AG04449 (cell line): Measurements from ENCODE around the gene EVA1A.

ENCODE experiments used
- CTCF ChIA-PET: fragments of 350-600 bp; formaldehyde crosslinking; extraction: SDS; loops from one replicate; lab custom pipeline; 2021; ENCODE audit warnings: antibody characterized with exemption; lab: Yijun Ruan, JAX
- POLR2A ChIA-PET: fragments of 400-600, 350-600 bp; formaldehyde crosslinking; extraction: SDS; loops from one replicate; lab custom pipeline; 2020; ENCODE audit warnings: antibody characterized with exemption, inconsistent platforms; lab: Yijun Ruan, JAX
- DNase-seq: peaks from one replicate; pipeline ENCODE4 v3.0.0-alpha.2; 2010; ENCODE audit warnings: low read depth, low spot score
- H3K4me3 ChIP-seq: 2 replicates; pipeline ENCODE4 v1.5.1; 2011; ENCODE audit warnings: low read depth, mild to moderate bottlenecking, control low read depth, low read length
- CTCF ChIP-seq: IDR thresholded peaks from one replicate; pipeline ENCODE4 v1.5.1; 2011; ENCODE audit warnings: mild to moderate bottlenecking, moderate library complexity, low read length, control low read depth, inconsistent platforms; ENCODE audit not compliant: insufficient read depth; ENCODE audit errors: missing control alignments

The EVA1A gene

GRCh38 chr2:75570024-75570947, 9.5 kb upstream of the EVA1A start:
- ChIA-PET POLR2A (interaction anchor here (1.0 to 1.6 kb wide), 2 partner anchors 19 to 37 kb away, joined by 4 read pairs; no protein-coding TSS in a partner anchor), CTCF (interaction anchor here (1.2 to 7.1 kb wide), 4 partner anchors 9 to 104 kb away, joined by 3 to 53 read pairs (median 6); partner anchors contain the start of gene EVA1A)
- no peak for DNase-seq
- no peak for TF ChIP-seq CTCF
- H3K4me3 ChIP-seq = no peak overlapping the region

- H3K4me3 ChIP-seq = no peak overlapping the region
- no peak for TF ChIP-seq CTCF
- ChIA-PET POLR2A (no interaction called here), CTCF (interaction anchor here (1.2 to 7.1 kb wide), 3 partner anchors 8 to 104 kb away, joined by 4 to 53 read pairs (median 8); partner anchors contain the start of gene EVA1A)
- DNase-seq = no peak
These were observed 8.8 kb upstream of the EVA1A start for GRCh38 chr2:75569546-75569945.

- POLR2A ChIA-PET = no interaction called here
- CTCF ChIA-PET = interaction anchor here (0.7 to 5.8 kb wide), 4 partner anchors 24 to 41 kb away, joined by 3 to 28 read pairs (median 7); no protein-coding TSS in a partner anchor
- no peak for DNase-seq
- TF ChIP-seq CTCF = no peak
- no peak overlapping the region for H3K4me3 ChIP-seq
These were observed 7.4 kb upstream of the EVA1A start for GRCh38 chr2:75568174-75568573.

GRCh38 chr2:75565472-75566462, 5.0 kb upstream of the EVA1A start:
- DNase-seq = no peak
- CTCF ChIA-PET = interaction anchor here (0.7 to 10.0 kb wide), 7 partner anchors 9 to 75 kb away, joined by 3 to 104 read pairs (median 9); no protein-coding TSS in a partner anchor
- TF ChIP-seq CTCF = no peak
- POLR2A ChIA-PET = interaction anchor here (1.2 kb wide), 1 partner anchor 41 kb away, joined by 3 read pairs; no protein-coding TSS in a partner anchor
- no peak overlapping the region for H3K4me3 ChIP-seq

GRCh38 chr2:75564713-75565359, 4.1 kb upstream of the EVA1A start:
- no peak for DNase-seq
- no peak overlapping the region for H3K4me3 ChIP-seq
- ChIA-PET CTCF (interaction anchor here (0.7 to 10.0 kb wide), 8 partner anchors 9 to 76 kb away, joined by 3 to 104 read pairs (median 6); no protein-coding TSS in a partner anchor), POLR2A (interaction anchor here (1.2 kb wide), 1 partner anchor 42 kb away, joined by 3 read pairs; no protein-coding TSS in a partner anchor)
- no peak for TF ChIP-seq CTCF
